DMS53 treated with DMSO at 0.1 percent for 48 hours (cell line): ENCODE measurements around the gene MUTYH.
"Not testable (repeated sequence)": the region's sequence is repeated elsewhere in the genome, so short reads cannot be mapped to it uniquely, and the experiment has no call there.

Experiments used
- DNase-seq: peaks from one replicate; lab custom pipeline; 2025; ENCODE audit not compliant: unreplicated experiment; lab: John Stamatoyannopoulos, UW

MUTYH gene

DNA sequence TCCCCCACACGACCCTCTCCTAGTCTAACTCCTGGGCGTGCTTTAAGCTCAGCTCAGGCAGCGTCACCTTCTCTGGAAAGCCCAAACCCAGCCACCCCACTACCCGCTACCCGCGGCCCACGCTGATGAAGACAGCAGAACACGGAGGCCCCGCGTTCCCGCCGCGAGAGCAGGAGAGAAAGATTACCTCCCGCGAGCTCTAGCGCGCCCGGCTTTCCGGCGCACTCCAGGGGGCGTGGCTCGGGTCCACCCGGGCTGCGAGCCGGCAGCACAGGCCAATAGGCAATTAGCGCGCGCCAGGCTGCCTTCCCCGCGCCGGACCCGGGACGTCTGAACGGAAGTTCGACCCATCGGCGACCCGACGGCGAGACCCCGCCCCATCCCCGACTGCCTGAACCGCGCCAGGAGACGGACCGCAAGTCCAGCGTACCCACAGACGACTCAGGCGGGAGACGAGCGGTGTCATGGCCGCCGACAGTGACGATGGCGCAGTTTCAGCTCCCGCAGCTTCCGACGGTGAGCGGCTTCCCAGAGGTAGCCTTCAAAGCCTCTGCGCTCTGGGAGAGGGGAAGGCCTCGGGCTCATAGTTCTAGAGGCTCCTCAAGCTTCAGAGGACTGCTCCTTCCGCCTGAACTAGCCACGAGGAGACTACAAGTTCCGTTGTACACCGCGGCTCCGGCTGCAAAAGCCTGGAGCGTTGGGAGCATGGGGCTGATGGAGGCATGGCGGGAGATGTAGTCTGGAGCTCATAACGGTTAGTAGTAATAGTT, at the start of gene MUTYH, which contains the start of gene TOE1:
MUTYH (minus strand) TSS at position 652 of the 770 bp plus-strand sequence. CDS start 5,935 bp downstream, outside the sequence.
TOE1 (plus strand) TSS at position 382 of the 770 bp plus-strand sequence; CDS start at position 465, 83 bp downstream.
- peak; percentile 88 for DNase-seq

DNA sequence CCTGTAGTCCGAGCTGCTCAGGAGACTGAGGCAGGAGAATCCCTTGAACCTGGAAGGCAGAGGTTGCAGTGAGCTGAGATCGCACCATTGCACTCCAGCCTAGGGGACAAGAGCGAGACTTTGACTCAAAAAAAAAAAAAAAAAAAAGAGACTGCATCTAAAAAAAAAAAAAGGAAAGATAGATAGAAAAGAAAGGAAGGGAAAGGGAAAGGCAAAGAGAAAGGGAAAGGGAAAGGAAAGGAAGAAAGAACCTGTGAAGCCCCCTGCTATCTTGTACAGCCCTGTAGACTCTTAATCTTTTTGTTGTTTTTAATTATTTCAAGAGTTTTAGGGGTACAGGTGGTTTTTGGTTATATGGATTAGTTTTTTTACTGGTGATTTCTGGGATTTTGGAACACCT, 46.0 kb upstream of the MUTYH start:
- DNase-seq: no peak

DNA sequence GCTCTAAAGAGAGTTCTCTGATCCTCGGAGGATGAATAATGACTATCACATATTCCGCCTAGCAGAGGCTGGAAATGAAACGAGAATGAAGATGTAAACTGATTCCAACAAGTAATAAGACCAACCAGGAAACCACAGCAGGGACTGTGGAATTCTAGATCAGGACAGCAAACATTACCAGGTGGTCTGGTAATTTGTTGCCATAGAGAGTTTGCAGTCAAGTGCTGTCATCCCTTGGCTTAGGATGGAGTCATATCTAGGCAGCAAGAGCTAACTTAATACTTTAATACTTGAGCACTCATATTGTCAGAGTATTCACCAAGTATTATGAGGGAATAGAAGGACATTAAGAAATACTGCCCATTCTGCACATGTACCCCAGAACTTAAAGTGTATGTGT, 45.1 kb upstream of the MUTYH start:
- peak; percentile 45 for DNase-seq

DNA sequence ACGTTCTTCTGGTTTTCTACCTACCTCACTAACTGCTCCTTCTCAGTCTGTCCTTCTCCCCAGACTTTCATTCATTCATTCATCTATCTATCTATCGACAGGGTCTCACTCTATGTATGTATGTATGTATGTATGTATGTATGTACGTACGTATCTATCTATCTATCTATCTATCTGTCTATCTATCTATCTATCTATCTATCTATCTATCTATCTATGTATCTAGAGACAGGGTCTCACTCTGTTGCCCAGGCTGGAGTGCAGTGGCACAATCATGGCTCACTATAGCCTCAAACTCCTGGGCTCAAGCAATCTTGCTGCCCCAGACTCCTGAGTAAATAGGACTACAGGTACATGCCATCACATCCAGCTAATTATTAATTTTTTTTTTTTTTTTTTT, 44.0 kb upstream of the MUTYH start:
- not testable (repeated sequence) for DNase-seq

DNA sequence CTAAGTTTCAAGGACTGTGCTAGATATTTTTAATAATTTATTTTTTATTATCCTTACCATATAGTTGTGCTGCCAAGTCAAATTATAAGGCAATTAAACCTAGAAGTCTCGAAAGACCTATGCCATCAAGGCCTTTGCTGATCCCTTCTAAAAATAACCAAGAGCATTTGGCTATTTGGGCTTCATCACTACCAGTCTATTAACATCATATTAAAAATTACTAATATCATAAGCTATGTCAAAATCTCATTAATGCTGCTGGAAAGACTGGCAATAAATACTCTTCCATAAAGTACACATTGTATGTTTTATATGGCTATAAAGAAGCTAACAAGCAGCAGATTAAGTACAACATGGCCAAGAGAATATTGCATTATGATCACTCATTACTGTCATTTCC, 43.0 kb upstream of the MUTYH start:
- DNase-seq: no peak

DNA sequence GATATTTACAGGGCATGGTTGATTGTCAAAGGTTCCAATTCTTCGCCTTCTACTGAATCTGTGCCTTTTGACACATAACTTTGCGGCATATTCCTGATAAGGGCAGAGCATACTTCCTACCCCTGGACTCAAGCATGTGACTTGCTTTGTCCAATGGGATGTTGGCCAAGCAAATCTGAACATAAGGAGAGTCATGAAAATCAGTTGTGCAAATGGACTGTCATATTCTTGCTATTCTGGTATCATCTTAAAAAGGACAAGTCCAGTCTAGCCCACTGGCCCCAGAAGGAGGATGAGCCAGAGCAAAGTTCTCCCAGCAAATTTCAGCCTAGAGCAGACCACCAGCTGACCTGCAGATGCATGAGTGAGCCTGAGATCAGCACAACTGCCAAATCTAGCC, 41.0 kb upstream of the MUTYH start:
- no peak for DNase-seq

DNA sequence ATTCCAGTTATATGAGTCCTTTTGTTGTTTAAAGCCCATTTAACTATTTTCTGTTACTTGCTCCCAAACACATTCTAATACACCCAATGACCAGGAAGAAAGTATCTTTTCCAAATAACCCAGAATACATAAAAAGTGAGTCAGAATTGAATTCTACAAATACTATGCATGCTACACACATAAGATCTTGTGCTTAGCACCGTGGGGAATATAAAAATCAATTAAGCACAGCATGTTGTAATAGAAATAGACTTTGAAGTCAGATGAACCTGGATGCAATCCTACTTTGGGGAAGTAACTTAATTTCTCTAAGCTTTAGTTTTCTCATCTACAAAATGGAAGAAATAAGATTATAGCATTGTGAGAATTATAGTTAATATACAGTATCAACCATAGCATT, 40.5 kb upstream of the MUTYH start:
- DNase-seq: no peak

DNA sequence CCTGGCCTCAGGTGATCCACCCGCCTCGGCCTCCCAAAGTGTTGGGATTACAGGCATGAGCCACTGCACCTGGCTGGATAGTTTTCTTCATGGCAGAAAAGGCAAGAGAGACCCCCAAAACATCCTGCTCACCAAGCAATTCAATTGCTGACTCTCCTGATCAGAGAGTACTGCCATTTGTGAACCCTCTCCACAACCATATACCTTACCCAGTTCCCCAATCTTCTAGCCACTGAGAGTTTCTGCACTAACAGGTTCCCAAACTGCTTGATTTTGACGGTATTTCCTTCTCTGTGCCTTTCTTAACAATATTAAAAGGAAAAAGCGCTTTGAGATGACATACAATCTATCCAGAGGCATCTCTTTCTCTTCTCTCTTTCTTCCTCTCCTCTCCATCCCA, 39.9 kb upstream of the MUTYH start:
- DNase-seq: no peak

DNA sequence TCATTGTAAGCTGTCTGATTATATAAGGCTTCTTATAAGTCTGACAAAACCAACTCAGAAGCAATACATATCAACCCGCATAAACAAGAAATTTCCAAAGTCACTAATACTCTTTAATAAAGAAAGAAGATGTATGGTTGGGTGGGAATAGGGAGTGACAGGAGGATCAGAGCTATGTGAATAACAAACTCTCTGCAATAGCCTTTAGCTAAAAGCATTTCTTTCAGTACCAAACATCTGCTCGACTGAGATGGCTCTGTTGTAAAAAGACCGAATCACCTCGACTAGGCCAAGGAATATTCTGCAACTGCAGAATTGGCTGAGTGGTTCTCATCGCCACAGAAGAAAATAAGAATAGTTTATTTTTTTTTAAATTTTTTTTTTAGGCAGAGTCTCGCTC, 39.3 kb upstream of the MUTYH start:
- no peak for DNase-seq

DNA sequence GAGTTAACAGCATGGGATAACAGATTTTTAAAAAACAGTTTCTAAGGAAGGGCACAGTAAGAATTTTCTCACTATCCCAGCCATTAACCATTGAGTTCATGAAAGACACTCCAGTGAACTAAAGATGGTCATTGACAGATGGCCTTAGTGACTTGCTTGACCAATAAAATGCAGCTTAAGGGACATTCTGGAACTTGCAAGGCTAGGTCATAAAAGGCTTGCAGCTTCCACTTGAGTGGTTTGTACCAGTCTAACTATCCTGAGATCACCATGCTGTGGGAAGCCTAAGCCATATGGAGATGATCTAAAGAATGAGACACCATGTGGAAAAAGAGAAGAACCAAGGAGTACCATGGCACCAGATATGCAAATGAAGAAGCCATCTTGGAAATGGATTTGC, 37.9 kb upstream of the MUTYH start:
- no peak for DNase-seq

DNA sequence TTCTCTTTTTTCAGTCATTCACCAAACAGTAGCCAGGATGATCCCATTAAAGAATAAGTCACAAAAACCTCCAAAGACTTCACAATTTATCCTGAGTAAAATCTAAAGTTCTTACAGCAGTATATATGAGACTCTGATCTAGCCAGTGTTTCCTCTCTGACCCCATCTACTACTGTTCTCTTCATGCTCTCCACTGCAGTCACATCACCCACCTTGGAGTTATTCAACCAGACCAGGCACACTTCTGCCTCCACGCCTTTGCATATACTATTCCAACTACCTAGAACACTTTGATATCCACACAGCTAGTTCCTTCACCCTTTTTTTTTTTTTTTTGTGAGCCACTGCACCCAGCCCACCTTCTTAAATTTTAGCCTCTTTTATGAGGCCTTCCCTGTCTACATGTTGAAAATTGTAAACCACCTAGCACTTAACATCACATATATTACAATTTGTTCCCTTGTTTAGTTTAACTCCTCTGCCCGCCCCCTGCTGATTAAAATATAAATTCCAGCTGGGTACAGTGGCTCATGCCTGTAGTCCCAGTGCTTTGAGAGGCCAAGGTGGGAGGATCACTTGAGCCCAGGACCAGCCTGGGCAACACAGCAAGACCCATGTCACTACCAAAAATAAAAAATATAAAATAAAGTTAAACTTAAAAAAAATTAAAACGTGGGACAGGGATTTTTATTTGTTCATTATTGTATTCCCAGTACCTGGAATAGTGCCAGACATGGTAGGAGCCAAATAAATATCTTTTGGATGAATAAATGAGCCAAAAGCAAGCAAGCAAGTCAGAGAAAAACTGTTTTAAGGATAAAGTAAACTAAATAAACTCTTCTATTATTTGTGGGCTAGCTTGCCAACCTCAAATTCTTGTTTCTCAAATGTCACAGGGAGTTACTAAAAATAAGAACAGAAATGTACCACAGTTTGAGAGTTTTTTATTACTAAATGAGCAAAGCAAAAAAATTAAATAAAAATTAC, 35.2 kb upstream of the MUTYH start:
- DNase-seq: no peak

DNA sequence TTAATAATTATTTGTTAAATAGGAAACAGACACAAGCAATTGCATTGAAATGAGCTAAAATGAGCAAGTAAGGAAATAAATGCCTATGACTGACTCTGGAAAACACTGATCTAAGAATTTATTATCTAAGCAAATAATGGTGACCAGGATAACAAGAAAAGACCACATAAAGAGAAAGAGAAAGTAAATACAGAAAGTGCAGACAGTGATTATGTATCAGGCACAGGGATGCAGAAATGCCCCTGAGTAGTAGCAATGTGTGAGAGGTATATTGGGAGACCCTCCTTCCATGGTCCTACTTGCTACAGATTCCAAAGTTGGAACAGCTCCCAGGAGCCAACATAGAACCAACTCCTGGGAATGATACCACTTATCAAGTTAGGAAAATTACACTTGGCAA, 33.3 kb upstream of the MUTYH start:
- DNase-seq: no peak

DNA sequence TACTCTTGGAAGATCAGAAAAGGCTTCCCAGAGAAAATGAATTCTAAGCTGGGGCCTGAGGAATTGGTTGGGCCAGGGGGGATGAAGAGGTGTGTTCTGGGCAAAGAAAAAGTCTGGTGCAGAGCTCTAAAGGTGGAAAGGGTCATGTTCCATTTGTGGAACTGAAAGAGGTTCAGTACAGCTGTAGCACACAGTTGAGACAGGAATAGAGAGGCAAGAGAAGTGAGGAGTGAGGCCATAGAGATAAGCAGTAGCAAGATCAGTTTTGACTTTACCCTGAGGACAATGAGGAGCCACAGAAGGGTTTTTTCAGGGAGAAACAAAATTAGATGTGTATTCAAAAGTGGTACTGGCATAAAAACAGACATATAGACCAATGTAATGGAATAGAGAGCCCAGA, 30.3 kb upstream of the MUTYH start:
- no peak for DNase-seq

DNA sequence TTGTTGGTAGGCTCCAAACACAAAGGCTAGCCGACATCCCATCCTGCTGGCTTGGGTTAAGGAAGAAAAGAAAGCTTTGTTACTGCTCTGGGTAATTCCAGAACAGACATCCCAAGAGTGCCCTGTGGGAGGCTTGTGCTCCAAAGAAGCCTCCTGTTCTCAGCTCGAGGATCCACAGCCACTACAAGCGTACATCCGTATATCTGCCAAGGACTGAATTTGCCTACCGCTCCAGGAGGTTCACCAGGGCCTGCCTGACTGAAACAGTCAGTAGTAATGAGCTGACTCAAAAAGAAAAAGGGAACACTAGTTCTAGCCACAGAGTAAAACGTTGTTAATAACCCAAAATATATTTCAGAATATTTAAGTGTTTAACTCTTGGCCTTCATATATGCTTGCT, 24.8 kb upstream of the MUTYH start:
- no peak for DNase-seq

DNA sequence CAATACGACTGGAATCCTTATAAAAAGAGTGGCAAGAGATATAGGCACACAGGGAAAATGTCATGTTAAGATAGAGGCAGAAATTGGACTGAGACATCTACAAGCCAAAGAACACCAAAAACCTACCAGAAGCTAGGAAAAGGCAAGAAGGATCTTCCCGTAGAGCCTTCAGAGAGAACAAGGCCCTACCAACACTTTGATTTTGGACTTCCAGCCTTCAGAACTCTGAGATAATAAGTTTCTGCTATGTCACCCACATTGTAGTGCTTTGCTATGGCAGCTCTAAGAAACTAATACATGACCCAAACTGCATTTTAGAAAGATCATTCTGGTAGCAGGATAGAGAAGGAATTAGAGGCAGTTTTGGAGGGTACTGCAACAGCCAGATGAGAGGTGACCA, 24.1 kb upstream of the MUTYH start:
- DNase-seq: no peak

DNA sequence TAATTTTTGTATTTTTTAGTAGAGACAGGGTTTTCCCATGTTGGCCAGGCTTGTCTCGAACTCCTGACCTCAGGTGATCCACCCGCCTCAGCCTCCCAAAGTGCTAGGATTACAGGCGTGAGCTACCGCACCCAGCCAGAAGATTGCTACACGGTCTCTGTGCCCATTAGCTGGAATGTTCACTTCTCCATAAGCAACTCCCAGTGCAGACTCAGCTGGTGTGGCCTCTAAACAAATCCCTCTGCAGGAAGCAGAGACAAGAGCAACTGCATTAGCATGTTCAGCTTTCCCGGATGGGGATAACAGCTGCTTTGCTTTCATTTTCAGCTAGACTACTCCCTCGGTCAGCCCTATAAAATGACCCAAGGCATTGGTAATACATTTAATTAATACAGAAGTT, 20.7 kb upstream of the MUTYH start:
- not testable (repeated sequence) for DNase-seq

DNA sequence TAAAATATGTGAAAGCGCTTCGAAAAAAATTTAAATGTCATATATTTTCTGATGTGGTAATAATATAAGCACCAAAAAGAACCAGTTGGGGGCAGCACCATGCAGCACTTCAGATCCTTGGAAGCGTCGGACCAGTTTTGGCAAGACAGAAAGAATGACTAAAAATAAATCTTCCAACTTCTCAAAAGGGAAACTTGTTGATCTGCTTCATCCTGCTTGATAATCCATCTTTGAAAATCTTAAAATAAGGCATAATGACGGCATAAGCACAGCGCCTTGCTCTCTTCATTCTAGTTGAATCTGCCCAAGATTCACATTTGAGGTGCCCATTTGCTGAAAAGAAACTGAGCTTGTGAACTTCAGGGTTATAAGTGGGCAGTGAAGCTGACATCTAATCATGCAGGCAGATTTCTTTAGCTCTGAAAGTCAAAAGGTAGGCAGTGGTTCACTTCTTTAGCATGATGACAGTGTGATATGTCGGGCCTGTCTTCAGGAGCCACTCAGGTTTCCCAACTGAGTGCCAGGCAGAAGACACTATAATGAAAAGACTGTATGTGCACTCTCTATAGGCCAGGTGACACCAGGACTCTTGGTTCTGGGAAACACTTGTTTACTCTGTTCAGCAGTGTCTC, 19.8 kb upstream of the MUTYH start:
- DNase-seq: peak; percentile 38

DNA sequence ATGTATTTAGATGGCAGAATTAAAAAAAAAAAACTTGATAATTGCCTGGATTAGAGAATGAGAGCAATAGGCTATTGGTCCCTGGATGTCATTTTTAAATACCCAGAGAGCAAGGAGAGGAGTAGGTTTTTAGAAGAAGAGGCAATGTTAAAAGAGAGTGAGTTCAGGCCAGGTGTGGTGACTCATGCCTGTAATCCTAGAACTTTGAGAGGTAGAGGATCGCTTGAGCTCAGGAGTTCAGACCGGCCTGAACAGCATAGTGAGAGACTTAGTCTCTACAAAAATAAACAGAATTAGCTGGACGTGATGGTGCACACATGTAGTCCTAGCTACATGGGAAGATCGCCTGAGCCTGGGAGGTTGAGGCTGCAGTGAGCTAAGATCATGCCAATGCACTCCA, 15.9 kb upstream of the MUTYH start:
- peak; percentile 60 for DNase-seq

DNA sequence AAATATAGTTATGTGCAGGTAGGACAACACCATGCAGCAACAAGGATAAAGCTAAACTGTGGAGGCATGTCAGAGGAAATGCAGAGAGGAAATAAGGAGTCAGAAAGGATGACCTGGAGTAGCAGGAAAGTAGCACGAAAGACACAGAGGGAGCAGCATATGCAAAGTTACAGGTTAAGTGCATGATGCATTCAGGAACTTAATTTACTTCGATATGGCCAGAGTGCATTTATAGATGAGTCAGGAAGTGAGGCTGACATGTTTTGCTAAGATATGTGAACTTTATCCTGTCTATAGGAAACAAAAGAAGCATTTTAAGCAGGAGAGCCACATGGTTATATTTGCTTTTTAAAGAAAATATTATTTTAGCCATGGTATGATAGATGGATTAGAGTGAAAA, 15.4 kb upstream of the MUTYH start:
- no peak for DNase-seq

DNA sequence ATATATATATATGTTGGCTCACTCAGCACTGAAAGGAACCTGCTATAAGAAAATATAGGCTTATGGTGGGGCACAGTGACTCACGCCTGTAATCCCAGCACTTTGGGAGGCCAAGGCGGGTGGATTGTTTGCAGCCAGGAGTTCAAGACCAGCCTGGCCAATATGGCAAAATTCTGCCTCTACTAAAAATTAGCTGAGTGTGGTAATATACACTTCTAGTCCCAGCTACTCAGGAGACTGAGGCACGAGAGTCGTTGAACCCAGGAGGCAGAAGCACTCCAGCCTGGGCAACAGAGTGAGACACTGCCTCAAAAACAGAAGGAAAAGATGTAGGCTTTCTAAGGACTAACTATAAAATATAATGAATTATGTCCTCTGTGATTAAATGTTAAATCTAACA, 14.6 kb upstream of the MUTYH start:
- no peak for DNase-seq

DNA sequence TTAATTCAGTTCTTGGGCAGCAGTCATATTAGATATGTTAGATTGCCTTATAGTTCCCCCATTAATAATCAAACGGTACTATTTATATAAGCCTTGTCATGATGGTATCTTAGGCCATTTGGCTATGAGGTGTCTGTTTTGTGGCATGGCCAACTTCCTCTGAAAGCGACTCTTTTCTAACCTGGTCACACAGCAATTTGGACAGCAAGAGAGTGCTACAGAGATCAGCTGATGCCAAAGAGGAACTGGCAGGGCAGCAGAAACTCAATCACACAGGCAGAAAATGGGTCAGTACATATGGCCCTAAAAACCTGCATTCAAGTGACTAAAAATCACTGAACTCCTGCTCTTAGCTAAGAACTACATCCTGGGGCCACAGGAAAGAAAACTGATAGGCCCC, 13.4 kb upstream of the MUTYH start:
- DNase-seq: no peak

DNA sequence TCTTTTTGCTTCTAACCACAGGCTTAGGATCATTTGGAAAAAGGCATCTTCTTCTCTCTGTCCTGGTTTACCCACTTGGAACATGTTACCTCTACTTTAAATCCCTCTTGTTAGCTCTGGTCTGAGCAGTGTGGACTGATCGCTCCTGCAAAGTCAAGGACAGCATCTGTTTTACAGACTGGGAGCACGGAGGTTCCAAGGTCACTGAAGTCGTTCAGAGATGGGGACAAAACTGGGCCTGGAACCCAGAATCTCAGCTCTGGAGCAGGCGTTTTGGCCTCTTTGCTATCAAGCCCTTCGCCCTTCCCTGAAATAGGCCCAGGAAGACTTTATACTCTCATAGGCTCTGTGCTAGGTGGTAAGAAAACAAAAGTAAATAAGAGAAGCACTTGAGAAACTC, 11.3 kb upstream of the MUTYH start:
- no peak for DNase-seq
